ENCODE data around the gene PITX3. TPM values are rescaled to one million over a fixed set of nuclear protein-coding genes. Genes with fewer than 3 reads are reported as not detected.

Gene PITX3
- total and polyA plus RNA-seq, 5 donors from 2014 or later, result not detected

DNA sequence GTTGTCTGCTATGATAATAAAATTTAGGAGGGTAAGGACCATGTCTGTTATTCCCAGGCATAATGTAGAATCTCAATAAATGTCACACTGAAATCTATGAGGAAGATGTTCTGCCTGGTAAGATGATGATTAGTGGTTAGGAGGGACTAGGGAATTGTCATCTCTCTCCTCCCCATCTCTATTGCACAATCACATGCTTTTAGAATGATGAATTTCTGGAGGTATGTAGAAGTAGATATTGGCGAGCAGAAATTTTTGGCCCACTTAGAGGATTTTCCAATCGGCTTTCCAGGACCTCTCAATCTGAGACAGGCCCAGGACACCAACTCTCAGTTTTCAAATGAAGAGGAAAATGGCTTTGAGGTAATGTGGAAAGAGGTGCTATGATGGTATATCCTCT is 2.0 kb upstream of the PITX3 start:
- no peak for ATAC-seq (ENCODE audit: low read depth in 2 of 2)
- Mint-ChIP-seq H3K4me1 (peaks cover 23 to 62% (median 36%) of the 10 kb centered on the region in 4 donors), H3K4me3 (peak overlapping the region in 1 of 4 donors; percentile 57), H3K27me3 (peaks cover 32% of the 10 kb centered on the region), H3K9me3 (peaks cover 0 to 3% (median 0%) of the 10 kb centered on the region in 7 donors), H3K27ac (no peak overlapping the region), H3K36me3 (peaks cover 4% of the 10 kb centered on the region)
- Histone ChIP-seq H3K27ac (ENCODE audit: insufficient read depth, low read length, poor library complexity, severe bottlenecking) (no peak overlapping the region), H3K4me3 (ENCODE audit: low read depth, low read length) (no peak overlapping the region), H3K36me3 (ENCODE audit: control insufficient read depth, insufficient read depth, low read length) (no peaks in the 10 kb centered on the region), H3K27me3 (ENCODE audit: control insufficient read depth, insufficient read depth, low read length) (peaks cover 14% of the 10 kb centered on the region), H3K9me3 (ENCODE audit: control insufficient read depth in 2 of 2, low read length in 2 of 2) (no peaks in the 10 kb centered on the region), H3K4me1 (ENCODE audit: control insufficient read depth, insufficient read depth, low read length, poor library complexity, severe bottlenecking) (peaks cover 49% of the 10 kb centered on the region)
- no peak for DNase-seq

- no peak for DNase-seq
- peak overlapping the region in 2 of 3 donors; percentile 52 to 68 for H3K27ac Mint-ChIP-seq
- peaks cover 11 to 50% (median 23%) of the 10 kb centered on the region in 4 donors for H3K4me1 Mint-ChIP-seq
- peaks cover 40% of the 10 kb centered on the region for H3K4me1 ChIP-seq (ENCODE audit: control insufficient read depth, insufficient read depth, low read length, poor library complexity, severe bottlenecking)
- H3K4me3 ChIP-seq (ENCODE audit: low read depth, low read length), result peak overlapping the region; percentile 69
- H3K9me3 ChIP-seq (ENCODE audit: control insufficient read depth in 2 of 2, low read length in 2 of 2), result no peaks in the 10 kb centered on the region
- H3K9me3 Mint-ChIP-seq, result peaks cover 0 to 3% (median 0%) of the 10 kb centered on the region in 7 donors
- H3K27me3 ChIP-seq (ENCODE audit: control insufficient read depth, insufficient read depth, low read length), result peaks cover 16% of the 10 kb centered on the region
- no peak for ATAC-seq (ENCODE audit: low read depth in 2 of 2)
- H3K27ac ChIP-seq (ENCODE audit: insufficient read depth, low read length, poor library complexity, severe bottlenecking), result no peak overlapping the region
- H3K27me3 Mint-ChIP-seq, result peaks cover 41% of the 10 kb centered on the region
- no peaks in the 10 kb centered on the region for H3K36me3 Mint-ChIP-seq
- H3K4me3 Mint-ChIP-seq, result peak overlapping the region; percentile 58 to 89 (median 74)
- no peaks in the 10 kb centered on the region for H3K36me3 ChIP-seq (ENCODE audit: control insufficient read depth, insufficient read depth, low read length)
Observed at GRCh38 chr10:102242118-102242485, 790 bp upstream of the PITX3 start.

- H3K9me3 Mint-ChIP-seq, result peaks cover 0 to 3% (median 0%) of the 10 kb centered on the region in 7 donors
- H3K4me1 Mint-ChIP-seq, result peaks cover 4 to 39% (median 13%) of the 10 kb centered on the region in 4 donors
- Histone ChIP-seq H3K4me3 (ENCODE audit: low read depth, low read length) (no peak overlapping the region), H3K27ac (ENCODE audit: insufficient read depth, low read length, poor library complexity, severe bottlenecking) (no peak overlapping the region), H3K27me3 (ENCODE audit: control insufficient read depth, insufficient read depth, low read length) (peaks cover 18% of the 10 kb centered on the region), H3K36me3 (ENCODE audit: control insufficient read depth, insufficient read depth, low read length) (no peaks in the 10 kb centered on the region), H3K4me1 (ENCODE audit: control insufficient read depth, insufficient read depth, low read length, poor library complexity, severe bottlenecking) (peaks cover 29% of the 10 kb centered on the region), H3K9me3 (ENCODE audit: control insufficient read depth in 2 of 2, low read length in 2 of 2) (no peaks in the 10 kb centered on the region)
- peaks cover 51% of the 10 kb centered on the region for H3K27me3 Mint-ChIP-seq
- H3K36me3 Mint-ChIP-seq, result no peaks in the 10 kb centered on the region
- DNase-seq, result no peak
- ATAC-seq (ENCODE audit: low read depth in 2 of 2), result no peak
- H3K4me3 Mint-ChIP-seq, result peak overlapping the region in 2 of 4 donors; percentile 48 to 80
- no peak overlapping the region for H3K27ac Mint-ChIP-seq
Observed at GRCh38 chr10:102241032-102241443, 274 bp downstream of the PITX3 start.

GRCh38 chr10:102240467-102241031 is 763 bp downstream of the PITX3 start:
- Mint-ChIP-seq H3K36me3 (no peaks in the 10 kb centered on the region), H3K4me1 (peaks cover 4 to 37% (median 12%) of the 10 kb centered on the region in 4 donors), H3K27ac (no peak overlapping the region), H3K9me3 (peaks cover 0 to 3% (median 0%) of the 10 kb centered on the region in 7 donors), H3K27me3 (peaks cover 56% of the 10 kb centered on the region), H3K4me3 (peak overlapping the region in 3 of 4 donors; percentile 23 to 80 (median 31))
- H3K4me1 ChIP-seq (ENCODE audit: control insufficient read depth, insufficient read depth, low read length, poor library complexity, severe bottlenecking), result peaks cover 25% of the 10 kb centered on the region
- no peak for ATAC-seq (ENCODE audit: low read depth in 2 of 2)
- H3K36me3 ChIP-seq (ENCODE audit: control insufficient read depth, insufficient read depth, low read length), result no peaks in the 10 kb centered on the region
- H3K27ac ChIP-seq (ENCODE audit: insufficient read depth, low read length, poor library complexity, severe bottlenecking), result no peak overlapping the region
- DNase-seq, result no peak
- no peaks in the 10 kb centered on the region for H3K9me3 ChIP-seq (ENCODE audit: control insufficient read depth in 2 of 2, low read length in 2 of 2)
- no peak overlapping the region for H3K4me3 ChIP-seq (ENCODE audit: low read depth, low read length)
- H3K27me3 ChIP-seq (ENCODE audit: control insufficient read depth, insufficient read depth, low read length), result peaks cover 19% of the 10 kb centered on the region

- Mint-ChIP-seq H3K27ac (no peak overlapping the region), H3K4me3 (peak overlapping the region in 1 of 4 donors; percentile 53), H3K27me3 (peaks cover 71% of the 10 kb centered on the region), H3K36me3 (no peaks in the 10 kb centered on the region), H3K9me3 (peaks cover 0 to 3% (median 0%) of the 10 kb centered on the region in 7 donors), H3K4me1 (peaks cover 5 to 21% (median 7%) of the 10 kb centered on the region in 4 donors)
- ATAC-seq (ENCODE audit: low read depth in 2 of 2) (no peak), DNase-seq (no peak)
- Histone ChIP-seq H3K4me3 (ENCODE audit: low read depth, low read length) (no peak overlapping the region), H3K27ac (ENCODE audit: insufficient read depth, low read length, poor library complexity, severe bottlenecking) (no peak overlapping the region), H3K27me3 (ENCODE audit: control insufficient read depth, insufficient read depth, low read length) (peaks cover 20% of the 10 kb centered on the region), H3K36me3 (ENCODE audit: control insufficient read depth, insufficient read depth, low read length) (no peaks in the 10 kb centered on the region), H3K4me1 (ENCODE audit: control insufficient read depth, insufficient read depth, low read length, poor library complexity, severe bottlenecking) (peaks cover 19% of the 10 kb centered on the region), H3K9me3 (ENCODE audit: control insufficient read depth in 2 of 2, low read length in 2 of 2) (no peaks in the 10 kb centered on the region)
Observed at GRCh38 chr10:102237711-102238252, 3.5 kb downstream of the PITX3 start.

DNA sequence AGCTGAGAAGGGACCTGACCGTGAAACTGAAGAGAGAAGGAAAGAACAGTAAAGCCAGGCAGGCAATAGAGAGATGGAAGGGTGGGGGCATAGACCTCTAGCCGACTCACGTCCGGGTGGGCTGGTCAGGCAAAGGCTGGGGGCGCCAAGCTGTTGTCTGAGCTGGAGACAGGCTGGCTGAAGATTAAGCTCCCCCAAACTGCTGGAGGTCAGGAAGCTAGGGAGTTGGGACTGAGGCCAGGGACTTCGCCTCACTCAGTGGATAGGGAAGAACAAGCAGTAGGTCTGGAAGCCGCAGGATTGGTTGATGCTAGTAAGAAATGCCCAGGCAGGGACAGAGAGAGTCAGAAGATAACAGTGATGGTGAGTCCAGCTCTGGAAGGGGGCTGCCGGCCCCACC is 5.3 kb downstream of the PITX3 start:
- Mint-ChIP-seq H3K4me1 (peaks cover 0 to 15% (median 2%) of the 10 kb centered on the region in 4 donors), H3K4me3 (peak overlapping the region in 1 of 4 donors; percentile 32), H3K9me3 (no peaks in the 10 kb centered on the region), H3K27me3 (peaks cover 68% of the 10 kb centered on the region), H3K36me3 (no peaks in the 10 kb centered on the region), H3K27ac (no peak overlapping the region)
- ATAC-seq (ENCODE audit: low read depth in 2 of 2), result no peak
- H3K4me1 ChIP-seq (ENCODE audit: control insufficient read depth, insufficient read depth, low read length, poor library complexity, severe bottlenecking), result peaks cover 14% of the 10 kb centered on the region
- H3K4me3 ChIP-seq (ENCODE audit: low read depth, low read length), result no peak overlapping the region
- H3K9me3 ChIP-seq (ENCODE audit: control insufficient read depth in 2 of 2, low read length in 2 of 2), result no peaks in the 10 kb centered on the region
- H3K27ac ChIP-seq (ENCODE audit: insufficient read depth, low read length, poor library complexity, severe bottlenecking), result no peak overlapping the region
- DNase-seq, result no peak
- peaks cover 17% of the 10 kb centered on the region for H3K27me3 ChIP-seq (ENCODE audit: control insufficient read depth, insufficient read depth, low read length)
- H3K36me3 ChIP-seq (ENCODE audit: control insufficient read depth, insufficient read depth, low read length), result no peaks in the 10 kb centered on the region

- no peaks in the 10 kb centered on the region for H3K9me3 Mint-ChIP-seq
- no peak for DNase-seq
- Histone ChIP-seq H3K27me3 (ENCODE audit: control insufficient read depth, insufficient read depth, low read length) (peaks cover 17% of the 10 kb centered on the region), H3K9me3 (ENCODE audit: control insufficient read depth in 2 of 2, low read length in 2 of 2) (no peaks in the 10 kb centered on the region), H3K4me3 (ENCODE audit: low read depth, low read length) (no peak overlapping the region), H3K4me1 (ENCODE audit: control insufficient read depth, insufficient read depth, low read length, poor library complexity, severe bottlenecking) (peaks cover 14% of the 10 kb centered on the region), H3K27ac (ENCODE audit: insufficient read depth, low read length, poor library complexity, severe bottlenecking) (no peak overlapping the region), H3K36me3 (ENCODE audit: control insufficient read depth, insufficient read depth, low read length) (no peaks in the 10 kb centered on the region)
- no peak for ATAC-seq (ENCODE audit: low read depth in 2 of 2)
- no peak overlapping the region for H3K27ac Mint-ChIP-seq
- peaks cover 65% of the 10 kb centered on the region for H3K27me3 Mint-ChIP-seq
- peaks cover 0 to 17% (median 2%) of the 10 kb centered on the region in 4 donors for H3K4me1 Mint-ChIP-seq
- no peaks in the 10 kb centered on the region for H3K36me3 Mint-ChIP-seq
- H3K4me3 Mint-ChIP-seq, result peak overlapping the region in 1 of 4 donors; percentile 30
Observed at GRCh38 chr10:102235598-102235920, 5.8 kb downstream of the PITX3 start.
